ENCODE measurements around the gene ADAMTSL3.
A peak's percentile ranks its signal among the peaks of the same experiment; 100 is the strongest.

ADAMTSL3 gene, protein sequence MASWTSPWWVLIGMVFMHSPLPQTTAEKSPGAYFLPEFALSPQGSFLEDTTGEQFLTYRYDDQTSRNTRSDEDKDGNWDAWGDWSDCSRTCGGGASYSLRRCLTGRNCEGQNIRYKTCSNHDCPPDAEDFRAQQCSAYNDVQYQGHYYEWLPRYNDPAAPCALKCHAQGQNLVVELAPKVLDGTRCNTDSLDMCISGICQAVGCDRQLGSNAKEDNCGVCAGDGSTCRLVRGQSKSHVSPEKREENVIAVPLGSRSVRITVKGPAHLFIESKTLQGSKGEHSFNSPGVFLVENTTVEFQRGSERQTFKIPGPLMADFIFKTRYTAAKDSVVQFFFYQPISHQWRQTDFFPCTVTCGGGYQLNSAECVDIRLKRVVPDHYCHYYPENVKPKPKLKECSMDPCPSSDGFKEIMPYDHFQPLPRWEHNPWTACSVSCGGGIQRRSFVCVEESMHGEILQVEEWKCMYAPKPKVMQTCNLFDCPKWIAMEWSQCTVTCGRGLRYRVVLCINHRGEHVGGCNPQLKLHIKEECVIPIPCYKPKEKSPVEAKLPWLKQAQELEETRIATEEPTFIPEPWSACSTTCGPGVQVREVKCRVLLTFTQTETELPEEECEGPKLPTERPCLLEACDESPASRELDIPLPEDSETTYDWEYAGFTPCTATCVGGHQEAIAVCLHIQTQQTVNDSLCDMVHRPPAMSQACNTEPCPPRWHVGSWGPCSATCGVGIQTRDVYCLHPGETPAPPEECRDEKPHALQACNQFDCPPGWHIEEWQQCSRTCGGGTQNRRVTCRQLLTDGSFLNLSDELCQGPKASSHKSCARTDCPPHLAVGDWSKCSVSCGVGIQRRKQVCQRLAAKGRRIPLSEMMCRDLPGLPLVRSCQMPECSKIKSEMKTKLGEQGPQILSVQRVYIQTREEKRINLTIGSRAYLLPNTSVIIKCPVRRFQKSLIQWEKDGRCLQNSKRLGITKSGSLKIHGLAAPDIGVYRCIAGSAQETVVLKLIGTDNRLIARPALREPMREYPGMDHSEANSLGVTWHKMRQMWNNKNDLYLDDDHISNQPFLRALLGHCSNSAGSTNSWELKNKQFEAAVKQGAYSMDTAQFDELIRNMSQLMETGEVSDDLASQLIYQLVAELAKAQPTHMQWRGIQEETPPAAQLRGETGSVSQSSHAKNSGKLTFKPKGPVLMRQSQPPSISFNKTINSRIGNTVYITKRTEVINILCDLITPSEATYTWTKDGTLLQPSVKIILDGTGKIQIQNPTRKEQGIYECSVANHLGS (N-terminal part only)

DNA sequence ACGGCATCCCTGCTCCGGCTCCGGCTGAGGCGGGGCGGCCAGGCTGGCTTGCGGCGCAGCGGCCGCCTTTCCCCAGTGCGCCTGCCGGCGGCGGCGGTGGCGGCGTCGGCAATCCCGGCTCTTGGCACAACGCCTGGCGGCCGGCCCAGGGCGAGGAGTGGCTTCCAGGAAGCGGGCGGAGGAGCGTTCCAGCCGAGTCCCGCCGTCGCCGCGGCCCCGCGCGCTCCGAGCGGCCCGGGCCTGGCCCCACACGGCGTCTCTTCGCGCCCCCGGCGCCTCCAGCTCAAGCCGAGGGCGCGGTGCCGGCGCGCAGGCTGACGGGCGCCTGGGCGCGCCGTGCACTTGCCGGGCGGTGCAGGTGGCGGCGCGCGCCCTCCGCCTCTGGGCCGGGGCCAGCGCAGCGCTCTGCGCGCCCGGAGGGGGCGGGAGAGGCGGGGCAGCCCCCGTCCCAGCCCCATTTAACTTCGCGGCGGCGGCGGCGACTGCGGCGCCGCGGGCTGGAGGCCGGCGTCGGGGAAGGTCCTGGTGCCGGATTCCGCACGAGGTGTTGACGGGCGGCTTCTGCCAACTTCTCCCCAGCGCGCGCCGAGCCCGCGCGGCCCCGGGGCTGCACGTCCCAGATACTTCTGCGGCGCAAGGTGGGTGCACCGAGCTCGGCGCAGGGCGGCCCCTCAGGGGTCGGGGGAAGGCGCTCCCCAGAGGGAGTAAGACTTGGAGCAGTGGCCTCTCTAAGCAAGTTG lies at the start of gene ADAMTSL3:
ADAMTSL3 (plus strand) TSS at position 485 of the 740 bp plus-strand sequence. CDS start 1,639 bp downstream, outside the sequence.
- peak; percentile 6 for DNase-seq

DNA sequence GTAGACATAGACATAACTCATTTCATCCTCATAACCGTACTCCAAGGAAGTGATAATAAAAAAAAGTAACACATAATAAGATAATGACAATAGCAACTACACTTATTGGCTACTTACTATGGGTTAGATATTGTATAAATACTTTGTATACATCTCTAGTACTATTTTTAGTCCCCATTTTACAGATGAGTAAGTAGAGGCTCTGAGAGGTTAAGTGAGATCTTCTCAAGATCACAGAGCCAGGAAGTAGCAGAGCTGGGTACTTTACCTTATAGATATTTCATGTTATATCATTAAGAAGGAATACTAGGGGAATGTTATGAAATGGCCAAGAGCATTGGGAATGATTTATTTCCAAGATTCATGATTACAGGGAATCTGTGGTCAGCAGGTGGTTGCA lies 49.4 kb upstream of the ADAMTSL3 start:
- DNase-seq = no peak

DNA sequence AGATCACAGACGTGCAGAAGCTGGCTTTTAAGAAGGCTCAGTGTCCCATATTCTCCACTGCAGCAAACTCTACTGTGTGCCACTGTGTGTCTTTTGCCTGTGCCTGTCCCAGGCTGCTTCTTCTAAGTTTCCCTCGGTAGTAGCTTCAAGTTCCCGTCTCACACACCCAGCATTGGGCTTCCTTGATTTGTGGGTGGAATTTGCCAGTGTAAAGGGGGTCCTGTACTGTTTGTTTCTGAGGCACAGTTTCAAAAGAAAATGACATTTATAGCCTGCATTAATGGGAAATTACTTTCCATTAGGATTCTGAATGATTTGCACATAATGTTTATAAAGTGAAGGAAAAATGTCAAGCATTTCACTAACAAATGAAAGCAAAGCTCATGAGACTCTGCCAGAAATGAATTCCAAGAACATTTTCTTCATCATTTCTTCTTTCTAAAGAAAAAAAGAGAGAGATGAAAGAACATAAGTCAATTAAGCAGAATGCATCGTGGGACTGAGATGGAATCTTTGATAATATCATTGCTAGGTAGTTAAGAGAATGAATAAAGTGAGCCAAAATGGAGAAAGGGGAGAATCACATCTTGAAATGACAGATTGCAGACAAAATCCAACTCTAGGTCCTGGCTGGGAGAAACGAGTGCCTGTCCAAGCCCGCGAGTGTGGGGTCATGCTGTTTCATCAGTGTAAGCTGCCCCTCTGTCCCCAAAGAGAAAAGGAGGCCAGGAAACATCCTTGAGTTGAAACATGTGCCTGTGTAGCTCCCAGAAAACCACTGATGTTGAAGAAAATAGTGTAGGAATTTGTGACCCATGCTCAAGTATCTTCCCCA lies 48.6 kb upstream of the ADAMTSL3 start:
- no peak for DNase-seq

DNA sequence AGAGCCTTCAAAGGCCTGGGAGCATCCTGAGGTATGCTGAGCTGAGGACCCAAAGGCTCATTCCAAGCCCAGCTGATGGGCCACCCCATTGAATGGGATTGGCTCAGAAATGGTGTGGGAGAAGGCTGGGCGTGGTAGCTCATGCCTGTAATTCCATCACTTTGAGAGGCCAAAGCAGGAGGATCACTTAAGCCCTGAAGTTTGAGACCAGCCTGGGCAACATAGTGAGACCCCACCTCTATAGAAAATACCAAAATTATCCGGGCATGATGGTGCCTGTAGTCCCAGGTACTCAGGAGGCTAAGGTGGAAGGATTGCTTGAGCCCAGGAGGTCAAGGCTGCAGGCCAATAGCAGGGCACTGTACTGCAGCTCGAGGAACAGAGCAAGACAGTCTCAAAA lies 43.8 kb upstream of the ADAMTSL3 start:
- no peak for DNase-seq

DNA sequence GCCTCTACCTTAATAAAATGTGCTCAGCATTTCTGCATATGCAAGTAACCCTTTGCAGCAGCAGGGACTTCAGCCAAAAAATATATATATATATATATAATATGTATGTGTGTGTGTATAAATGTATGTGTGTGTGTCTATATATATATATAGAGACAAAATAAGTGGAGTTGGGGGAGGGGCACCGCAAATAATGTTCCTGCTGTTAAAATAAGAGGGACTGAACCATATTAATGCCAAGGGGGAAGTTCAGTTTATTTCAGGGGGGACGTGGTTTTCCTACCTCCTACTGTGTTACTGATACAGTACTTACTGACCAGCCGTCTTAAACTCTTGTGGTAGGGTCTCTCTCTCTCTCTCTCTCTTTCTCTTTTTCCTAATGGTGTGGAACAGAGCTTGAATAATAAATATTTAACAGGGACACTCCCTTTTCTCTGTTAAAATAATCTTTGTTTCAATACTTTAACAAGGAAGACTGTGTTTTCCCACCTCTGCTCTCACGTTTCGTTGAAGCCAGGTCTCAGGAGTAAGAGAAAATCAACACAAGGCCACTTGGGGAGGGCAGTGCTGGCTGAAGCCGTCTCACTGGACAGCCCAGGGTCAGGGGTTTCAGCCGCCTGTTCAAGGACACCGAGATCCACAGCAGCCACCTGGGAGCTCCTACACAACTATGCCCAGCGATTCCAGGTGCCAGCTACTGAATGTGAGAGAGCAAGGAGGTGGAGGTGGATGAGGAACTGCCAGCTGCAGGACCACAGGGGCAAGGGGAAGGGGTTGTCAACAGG lies 42.8 kb upstream of the ADAMTSL3 start:
- peak; percentile 30 for DNase-seq

DNA sequence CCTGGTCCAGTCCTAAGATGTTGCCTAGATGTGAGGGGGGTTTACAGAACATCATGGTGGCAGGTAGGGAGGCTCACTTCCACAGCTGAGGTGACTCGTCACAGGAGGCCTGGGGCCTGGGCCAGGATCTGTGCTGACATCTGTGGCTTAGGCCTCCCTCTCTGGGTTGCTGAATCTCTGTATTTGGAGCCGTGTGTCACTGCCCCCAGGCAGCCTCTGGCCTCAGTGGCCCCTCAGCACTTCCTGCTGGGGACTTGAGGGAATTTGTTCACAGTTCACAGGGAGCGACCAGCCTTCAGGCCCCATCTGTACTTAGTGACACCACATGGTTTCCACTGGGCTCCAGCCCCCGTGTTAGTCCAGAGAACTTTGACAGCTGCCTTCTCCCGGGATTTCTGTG lies 41.7 kb upstream of the ADAMTSL3 start:
- no peak for DNase-seq

DNA sequence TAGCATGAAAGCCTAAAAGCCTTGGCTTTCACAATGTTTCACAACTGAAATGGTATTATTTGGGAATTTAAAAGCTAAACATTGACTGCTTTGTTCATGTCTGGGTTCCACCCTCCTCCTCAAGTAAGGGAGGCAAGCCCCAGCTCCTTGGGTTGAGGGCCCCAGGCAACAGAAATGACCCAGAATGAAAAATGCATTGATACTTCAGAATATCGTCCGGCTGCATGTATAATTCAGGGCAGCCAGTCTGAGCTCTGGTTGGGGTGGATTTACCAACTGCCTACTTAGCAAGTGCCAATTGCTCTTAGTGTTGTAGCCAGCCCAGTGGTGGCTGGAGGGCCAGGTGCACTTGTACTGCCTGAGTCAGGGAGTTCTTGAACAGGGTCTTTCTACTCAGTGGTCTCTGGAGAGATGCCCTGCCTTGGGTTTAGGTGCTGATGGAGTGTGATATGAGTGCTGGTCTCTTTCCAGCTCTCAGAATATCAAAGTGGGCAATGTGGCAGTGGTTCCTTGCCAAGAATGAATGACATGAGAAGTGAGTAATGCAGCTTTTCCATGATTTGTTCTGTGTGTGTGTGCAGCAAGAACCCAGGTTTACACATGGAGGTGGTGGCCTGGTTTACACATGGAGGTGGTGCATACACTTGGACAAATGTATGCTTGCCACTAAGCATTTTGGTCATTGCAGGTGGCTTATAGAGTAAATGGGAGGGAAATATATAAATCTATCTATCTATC lies 40.9 kb upstream of the ADAMTSL3 start:
- no peak for DNase-seq

DNA sequence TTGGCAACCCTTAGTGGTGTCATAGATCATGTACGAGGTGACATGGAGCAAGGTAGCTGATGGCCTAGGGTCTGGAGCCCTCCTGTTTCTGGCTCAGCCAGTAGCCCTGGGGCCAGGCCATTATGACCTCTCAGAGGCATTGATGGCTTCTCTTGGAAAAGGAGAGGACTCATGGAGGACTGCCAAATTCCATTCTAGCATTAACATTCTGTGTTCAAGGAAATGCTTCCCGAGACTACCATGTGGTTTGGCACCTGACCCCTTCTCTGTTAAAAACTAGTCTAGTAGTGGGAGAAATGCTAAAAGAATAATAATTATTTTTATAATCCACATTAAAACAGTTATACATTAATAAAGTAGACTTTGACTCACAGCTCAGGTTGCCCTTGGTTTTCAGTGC lies 40.2 kb upstream of the ADAMTSL3 start:
- peak; percentile 52 for DNase-seq

DNA sequence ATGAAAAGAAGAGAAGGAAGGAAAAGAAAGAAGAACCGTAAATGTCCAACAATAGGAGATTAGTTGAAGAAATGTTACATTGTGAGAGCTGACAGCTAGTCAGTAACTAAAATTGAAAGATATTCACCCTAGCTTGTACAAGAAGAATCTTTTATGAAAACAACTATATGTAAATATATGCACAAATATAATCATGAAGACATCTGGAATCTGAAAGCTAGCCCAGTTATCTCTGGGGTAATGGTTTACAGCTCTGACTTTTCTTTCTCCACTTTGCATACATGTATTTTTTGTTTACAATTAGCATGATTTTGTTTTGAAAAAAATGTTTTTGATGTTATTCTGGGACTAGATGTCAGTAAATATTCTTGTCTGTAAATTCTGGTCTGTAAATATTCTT lies 37.1 kb upstream of the ADAMTSL3 start:
- DNase-seq = no peak

DNA sequence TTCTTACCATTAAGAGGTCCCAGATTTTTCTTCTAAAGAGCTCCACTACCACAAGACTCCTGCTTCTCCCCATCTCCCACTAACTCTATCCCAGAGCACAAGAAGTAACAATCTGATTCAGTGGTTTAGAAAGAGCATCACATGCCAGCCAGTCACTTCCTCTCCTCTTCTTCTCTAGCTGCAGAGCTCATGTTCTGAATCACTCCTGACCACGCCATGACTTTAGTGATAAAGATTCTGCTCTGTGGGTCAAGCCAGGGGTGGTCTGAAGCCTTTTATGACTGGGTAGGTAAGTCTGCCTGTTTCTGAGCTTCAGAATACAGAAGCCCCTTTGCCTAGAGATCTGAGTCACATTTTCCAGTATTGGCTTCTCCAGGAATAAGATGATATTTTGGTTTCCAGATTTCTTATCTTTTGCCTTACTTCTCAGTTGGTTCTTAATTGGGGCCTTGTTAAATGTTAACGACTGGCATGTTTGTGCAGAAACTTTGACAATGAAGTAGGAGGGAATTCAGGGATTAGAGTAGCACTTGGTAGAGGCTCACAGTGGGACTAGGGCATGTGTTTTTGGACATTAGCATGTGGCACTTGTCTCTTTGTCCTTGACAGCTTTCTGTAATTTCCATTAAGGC lies 27.6 kb upstream of the ADAMTSL3 start:
- DNase-seq = peak; percentile 76

DNA sequence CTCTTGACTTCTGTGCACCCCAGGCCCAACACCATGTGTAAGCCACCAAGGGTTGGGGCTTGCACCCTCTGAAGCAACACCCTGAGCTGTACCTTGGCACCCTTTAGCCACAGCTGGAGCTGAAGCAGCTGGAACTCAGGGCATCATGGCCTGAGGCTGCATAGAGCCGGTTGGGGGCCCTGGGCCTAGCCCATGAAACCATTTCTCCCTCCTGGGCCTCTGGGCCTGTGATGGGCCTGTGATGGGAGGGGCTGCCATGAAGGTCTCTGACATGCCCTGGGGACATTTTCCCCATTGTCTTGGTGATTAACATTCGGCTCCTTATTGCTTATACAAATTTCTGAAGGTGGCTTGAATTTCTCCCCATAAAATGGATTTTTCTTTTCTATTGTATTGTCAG lies 22.4 kb upstream of the ADAMTSL3 start:
- DNase-seq = no peak

DNA sequence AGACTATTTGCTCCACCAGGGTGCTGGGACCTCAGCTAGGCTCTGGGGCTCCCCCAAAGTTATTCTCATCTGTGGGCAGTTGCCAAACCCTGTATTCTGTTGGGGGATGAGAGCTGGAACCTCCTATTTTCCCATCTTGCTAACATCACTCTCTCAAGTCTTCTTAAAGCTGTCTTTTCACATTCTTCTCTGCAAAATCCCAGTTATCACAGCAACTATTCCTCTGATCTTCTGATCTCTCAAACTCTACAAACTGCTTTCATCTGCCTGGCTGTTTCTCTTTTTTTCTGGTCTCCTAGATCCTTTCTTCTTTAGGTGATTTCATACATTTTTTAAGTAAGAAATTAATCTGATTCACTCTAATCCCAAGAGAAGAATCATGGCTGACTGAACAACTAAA lies 10.7 kb upstream of the ADAMTSL3 start:
- DNase-seq = no peak

DNA sequence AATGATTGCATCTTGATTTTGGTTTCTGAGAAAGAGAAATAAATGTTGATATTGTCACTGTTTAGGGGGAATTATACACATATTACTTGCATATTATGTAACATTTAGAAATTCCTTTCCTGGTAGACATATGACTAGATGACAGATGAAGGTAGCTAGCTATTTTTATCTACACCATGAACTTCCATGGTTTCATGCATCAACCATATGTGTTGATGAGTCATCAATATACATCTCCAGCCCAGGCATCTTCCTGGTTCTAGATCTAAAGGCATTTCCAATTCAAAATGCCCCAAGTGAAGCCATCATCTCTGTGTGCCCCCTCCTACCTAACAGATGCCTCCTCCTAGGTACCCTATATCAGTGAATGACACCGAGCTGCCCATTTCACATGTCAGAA lies 9.5 kb upstream of the ADAMTSL3 start:
- DNase-seq = no peak

DNA sequence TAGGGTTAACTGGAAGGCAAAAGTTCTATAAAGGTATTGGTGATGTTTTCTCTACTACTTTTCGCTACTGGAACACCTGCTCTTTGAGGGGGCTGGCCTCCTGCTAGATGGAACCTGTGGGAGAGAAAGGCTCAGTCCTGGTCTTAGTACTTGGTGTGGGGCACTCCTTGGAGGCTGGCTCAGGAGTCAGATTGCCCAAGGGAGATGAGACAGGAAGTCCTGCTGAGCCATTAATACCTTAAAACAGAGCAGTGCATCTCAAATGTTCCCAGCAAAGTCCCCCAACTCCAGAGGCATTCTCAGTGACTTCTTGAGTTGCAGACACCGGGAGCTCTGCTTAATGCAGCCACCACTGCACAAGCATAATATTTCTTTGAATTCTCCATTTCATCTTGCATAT lies 3.1 kb upstream of the ADAMTSL3 start:
- no peak for DNase-seq

DNA sequence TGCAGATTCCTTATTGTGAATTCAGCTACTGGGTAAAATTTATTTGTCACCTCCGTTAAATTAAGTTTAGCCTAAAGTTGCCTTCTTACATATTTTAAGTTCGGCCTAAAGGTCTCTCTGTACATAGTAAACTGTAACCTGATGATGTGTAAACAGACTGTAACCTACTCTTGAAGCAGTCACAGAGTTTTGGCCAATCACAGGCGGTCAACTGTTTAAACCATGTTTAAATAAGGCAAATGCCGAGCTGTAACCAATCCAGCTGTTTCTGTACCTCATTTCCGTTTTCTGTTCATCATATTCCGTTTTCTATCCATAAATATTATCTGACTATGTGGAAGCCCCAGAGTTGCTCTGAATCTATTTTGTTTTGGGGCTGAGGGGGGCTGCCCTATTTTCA lies 2.4 kb upstream of the ADAMTSL3 start:
- no peak for DNase-seq

DNA sequence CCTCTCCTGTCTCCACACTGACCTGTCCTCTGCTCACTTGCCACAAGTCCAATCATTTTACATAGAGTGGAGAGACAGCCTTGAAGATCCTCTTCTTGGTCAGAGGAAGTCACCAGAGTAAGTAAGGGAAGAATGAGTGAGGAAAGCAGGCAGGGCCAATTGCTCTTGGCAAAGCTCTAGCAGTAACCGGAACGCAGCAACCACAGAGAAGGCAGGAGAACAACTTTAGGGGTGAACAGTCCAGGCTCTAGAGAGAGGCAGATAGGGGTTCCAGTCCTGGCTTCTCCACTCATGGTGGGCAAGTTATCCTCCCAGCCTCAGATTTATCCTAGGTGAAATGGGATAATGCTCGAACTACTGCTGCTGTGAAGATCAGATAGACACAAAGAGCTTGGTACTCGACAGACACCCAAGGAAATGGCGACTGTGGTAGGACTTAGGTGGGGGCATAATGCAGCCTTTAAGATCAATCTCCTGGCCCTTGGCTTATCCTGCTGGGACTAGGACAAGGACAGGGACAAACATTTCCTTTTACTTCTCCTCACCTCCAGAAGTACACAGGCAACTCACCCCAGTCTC lies 1.2 kb upstream of the ADAMTSL3 start:
- no peak for DNase-seq

DNA sequence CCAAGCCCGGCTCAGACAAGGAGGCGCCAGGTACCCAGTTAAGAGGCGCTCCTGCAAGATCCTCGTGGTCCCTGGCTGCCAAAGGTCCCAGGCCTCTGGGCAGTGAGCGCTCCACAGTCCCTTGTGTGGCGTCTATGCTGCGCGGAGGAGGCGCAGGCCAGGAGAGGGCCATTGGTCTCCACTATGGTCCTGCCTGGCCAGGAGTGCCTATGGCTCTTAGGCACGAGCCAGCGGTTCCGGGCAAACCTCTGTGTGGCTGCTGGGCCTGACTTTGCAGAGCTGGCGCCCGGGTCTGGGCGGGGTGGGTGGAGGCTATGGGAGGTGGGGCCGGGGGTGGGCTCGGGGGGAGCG lies 660 bp upstream of the ADAMTSL3 start:
- DNase-seq = no peak

DNA sequence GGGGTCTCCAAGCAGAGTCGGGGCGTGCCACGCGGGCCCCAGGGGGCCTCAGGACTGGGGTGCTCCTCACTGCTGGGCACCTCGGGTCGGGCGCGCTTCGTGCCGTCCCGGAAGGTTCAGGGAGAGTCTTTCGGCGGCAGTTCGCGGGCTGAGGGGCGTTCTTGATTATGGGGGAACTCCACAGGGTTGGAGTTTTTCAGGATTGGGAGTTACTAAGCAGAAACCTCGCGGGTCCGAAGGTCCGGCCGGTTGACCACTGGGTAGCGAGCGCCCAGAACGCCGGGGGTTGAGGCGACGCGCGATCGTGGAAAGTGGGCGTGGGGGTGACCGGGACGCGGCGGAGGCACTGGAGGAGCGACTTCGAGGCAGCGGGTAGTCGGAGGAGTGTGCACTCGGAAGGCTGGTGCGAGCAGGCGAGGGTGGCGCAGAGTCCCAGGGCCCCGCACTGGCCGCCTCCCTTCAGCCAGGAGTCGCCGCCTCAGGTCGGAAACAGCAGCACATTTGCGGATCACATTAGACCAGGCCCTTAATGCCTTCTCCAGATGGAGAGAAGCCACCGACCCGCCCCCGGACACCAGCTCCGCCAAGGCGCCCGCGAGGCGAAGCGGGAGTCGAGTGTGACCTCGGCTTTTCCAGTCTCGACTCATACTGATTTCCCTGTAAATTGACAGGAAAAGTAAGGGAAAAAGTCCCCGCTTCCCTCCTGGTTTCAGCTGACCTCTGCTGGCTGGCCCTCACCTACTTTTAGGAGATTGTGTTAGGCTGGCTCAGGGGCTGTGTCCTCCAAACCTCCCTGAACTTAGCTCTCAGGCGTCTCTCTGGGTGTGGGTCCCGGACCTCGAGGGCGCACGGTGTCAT lies 685 bp downstream of the ADAMTSL3 start:
- no peak for DNase-seq

All from kidney glomerular epithelial cell (primary cell).